K562 (cell line): Measurements from ENCODE around the gene RASSF10. TPM values are rescaled to one million over a fixed set of nuclear protein-coding genes. Genes with fewer than 3 reads are reported as not detected.

Source experiments
- C11orf30 ChIP-seq: fragments of 450-650 bp; IDR thresholded peaks from 2 replicates; pipeline ENCODE4 v1.6.1; 2016; ENCODE audit warnings: low read depth, mild to moderate bottlenecking
- HDAC8 ChIP-seq: fragments of 450-650 bp; IDR thresholded peaks from 2 replicates; pipeline ENCODE4 v1.6.1; 2016; ENCODE audit warnings: mild to moderate bottlenecking, missing genetic modification characterization, moderate library complexity, missing compliant biosample characterization
- LCOR ChIP-seq: sonication (generic); formaldehyde crosslinking; IDR thresholded peaks from 2 replicates; pipeline ENCODE4 v1.8.0; 2022; ENCODE audit warnings: mild to moderate bottlenecking, missing genetic modification reagents
- MAZ ChIP-seq, 2 experiments: fragments of 450-650 bp in 1 of 2; sonication (generic) in 1 of 2; formaldehyde crosslinking; IDR thresholded peaks in 1 of 2; conservative IDR thresholded peaks in 1 of 2; 2 replicates each; pipeline versions ENCODE4 v1.4.0 to v1.5.0; 2020; ENCODE audit warnings: mild to moderate bottlenecking in 1 of 2, missing genetic modification reagents in 1 of 2
- MITF ChIP-seq: IDR thresholded peaks from 2 replicates; pipeline ENCODE4 v1.6.1; 2014; ENCODE audit warnings: antibody characterized with exemption
- MXD1 ChIP-seq: fragments of 250-450 bp; sonication (Bioruptor Pico); IDR thresholded peaks from 2 replicates; pipeline ENCODE4 v1.8.0; 2021; ENCODE audit warnings: borderline replicate concordance, mild to moderate bottlenecking, moderate library complexity; ENCODE audit not compliant: poor library complexity, severe bottlenecking
- NCOA4 ChIP-seq: fragments of 450-650 bp; IDR thresholded peaks from 2 replicates; pipeline ENCODE4 v1.6.1; 2018; ENCODE audit warnings: mild to moderate bottlenecking; ENCODE audit not compliant: partially characterized antibody
- NFE2L1 ChIP-seq: fragments of 450-650 bp; IDR thresholded peaks from 2 replicates; pipeline ENCODE4 v1.6.1; 2016; ENCODE audit warnings: missing genetic modification characterization, low read depth, mild to moderate bottlenecking, missing compliant biosample characterization, moderate library complexity, borderline replicate concordance
- PATZ1 ChIP-seq: fragments of 250-450 bp; sonication (Bioruptor Pico); IDR thresholded peaks from 2 replicates; pipeline ENCODE4 v1.5.0; 2020; ENCODE audit warnings: mild to moderate bottlenecking, borderline replicate concordance
- RFX5 ChIP-seq: IDR thresholded peaks from 2 replicates; pipeline ENCODE4 v1.6.1; 2011; ENCODE audit warnings: low read depth, mild to moderate bottlenecking, improper control_type of control experiment, low read length
- STAT5B ChIP-seq: fragments of 250-450 bp; sonication (Bioruptor Pico); IDR thresholded peaks from 2 replicates; pipeline ENCODE4 v1.8.0; 2021; ENCODE audit warnings: mild to moderate bottlenecking, inconsistent platforms
- ZNF24 ChIP-seq: fragments of 450-650 bp; IDR thresholded peaks from 2 replicates; pipeline ENCODE4 v1.6.1; 2016
- ZNF655 ChIP-seq: fragments of 250-450 bp; sonication (Bioruptor Pico); IDR thresholded peaks from 2 replicates; pipeline ENCODE4 v1.5.0; 2021
- ZNF79 ChIP-seq: fragments of 250-450 bp; sonication (Bioruptor Pico); IDR thresholded peaks from 2 replicates; pipeline ENCODE4 v1.4.0; 2020; ENCODE audit warnings: low read depth, mild to moderate bottlenecking, moderate library complexity
- polyA plus RNA-seq, 8 experiments: library from polyadenylated mRNA; depleted of rRNA in 4 of 8; stranded (reverse) in 5 of 8; unstranded in 3 of 8; fragments of >200 nt; fragmentation: Nextera tagmentation in 2 of 8; fragmentation: Illumina TruSeq in 1 of 8; extraction: Ambion mirVana in 2 of 8; extraction: Trizol in 1 of 8; gene quantifications; 2 replicates each; pipeline versions ENCODE4 v1.2.1 to v1.2.3, GENCODE V29; 2011 to 2014; ENCODE audit warnings: inconsistent platforms in 1 of 8, missing spikeins in 1 of 8
- total RNA-seq, 7 experiments: library from RNA; depleted of rRNA in 6 of 7; stranded (reverse); fragments of >200 nt in 6 of 7; fragmentation: Illumina TruSeq in 2 of 7; extraction: Trizol in 2 of 7; gene quantifications; 2 replicates each; pipeline versions ENCODE4 v1.2.1 to v1.2.3, GENCODE V29; 2011 to 2021; ENCODE audit warnings: low replicate concordance in 1 of 7

Gene RASSF10
- total and polyA plus RNA-seq, 9 of the 15 experiments (the other 6 are each of a cell fraction or from before 2014, with no cell fraction given), result not detected

GRCh38 chr11:12963792-12964536 is 45.2 kb upstream of the RASSF10 start (continued):
- TF ChIP-seq MAZ (CRISPR knock-in tag; conservative IDR thresholded peaks at IDR 0.05 in 1 of 2, IDR thresholded peaks at IDR 0.05 in 1 of 2) (peak in 1 of 2 experiments; percentile 65; a peak in 2 of 4 replicates), MITF (no peak), NFE2L1 (no peak), PATZ1 (CRISPR knock-in tag) (no peak), ZNF24 (no peak), ZNF655 (no peak), LCOR (CRISPR knock-in tag) (no peak), HDAC8 (tag) (no peak), MXD1 (CRISPR knock-in tag) (no peak), ZNF79 (no peak), STAT5B (CRISPR knock-in tag) (no peak), C11orf30 (no peak), RFX5 (no peak), NCOA4 (no peak)
